Lower leg skin (tissue), 3 donors: ENCODE measurements around the gene HCST.

Experiments used
- CTCF ChIP-seq, 3 donors: fragments of 450-650 bp; IDR thresholded peaks; one replicate each; pipeline ENCODE4 v1.5.1; 2016; ENCODE audit warnings: antibody characterized with exemption in 3 of 3, mild to moderate bottlenecking in 3 of 3, moderate library complexity in 2 of 3
- POLR2A ChIP-seq, 2 donors: fragments of 450-650 bp; IDR thresholded peaks; one replicate each; pipeline ENCODE4 v1.6.1; 2016 to 2017; ENCODE audit warnings: antibody characterized with exemption in 2 of 2, mild to moderate bottlenecking in 1 of 2, moderate library complexity in 1 of 2

DNA sequence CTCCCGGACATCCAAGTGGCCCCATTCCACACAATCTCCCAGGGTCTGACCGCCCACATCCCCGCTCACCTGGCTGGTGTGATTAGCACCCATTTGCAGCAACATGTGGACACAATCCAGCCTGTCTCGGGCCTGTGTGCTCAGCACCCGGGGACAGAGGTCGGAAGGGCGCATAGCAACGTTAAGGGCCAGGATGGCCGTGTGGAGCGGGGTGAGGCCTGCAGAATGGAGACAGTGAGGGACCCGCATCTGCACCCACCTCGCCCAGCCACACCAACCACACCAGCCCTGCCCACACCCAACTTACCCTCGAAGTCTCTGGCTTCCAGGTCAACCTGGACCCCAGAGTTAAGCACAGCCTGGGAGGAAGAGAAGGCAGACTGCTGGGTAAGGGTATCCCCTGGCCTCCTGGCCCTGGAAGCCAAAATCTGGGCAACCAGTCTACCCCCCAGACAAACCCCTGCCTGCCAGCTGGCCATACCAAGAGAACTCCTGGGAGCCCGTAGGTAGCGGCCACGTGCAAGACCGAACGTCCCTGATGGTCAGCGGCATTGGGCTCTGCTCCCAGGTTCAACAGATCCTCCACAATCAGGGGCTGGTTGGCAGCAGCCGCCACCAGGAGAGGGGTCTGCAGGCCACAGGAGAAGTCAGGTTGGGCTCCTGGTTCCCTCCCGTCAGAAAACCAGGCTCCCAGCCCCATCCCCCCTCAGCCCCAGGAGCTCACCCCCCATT is 6.3 kb upstream of the HCST start:
- no peak for TF ChIP-seq CTCF (IDR thresholded peaks at IDR 0.05)
- no peak for TF ChIP-seq POLR2A (IDR thresholded peaks at IDR 0.05)
